BLaER1 (cell line): Measurements from ENCODE around the gene TMC1.
"Not testable (repeated sequence)": the region's sequence is repeated elsewhere in the genome, so short reads cannot be mapped to it uniquely, and the experiment has no call there.

ENCODE experiments used
- H3K27ac ChIP-seq: shearing (Covaris generic); formaldehyde crosslinking; 2 replicates; pipeline ENCODE4 v1.8.1; 2022
- H3K27me3 ChIP-seq: shearing (Covaris generic); formaldehyde crosslinking; 2 replicates; pipeline ENCODE4 v1.8.1; 2022
- H3K36me3 ChIP-seq: shearing (Covaris generic); formaldehyde crosslinking; 2 replicates; pipeline ENCODE4 v1.8.1; 2022
- H3K4me1 ChIP-seq: shearing (Covaris generic); formaldehyde crosslinking; 2 replicates; pipeline ENCODE4 v1.8.1; 2022
- H3K4me2 ChIP-seq: shearing (Covaris generic); formaldehyde crosslinking; 2 replicates; pipeline ENCODE4 v1.8.1; 2022
- H3K4me3 ChIP-seq: shearing (Covaris generic); formaldehyde crosslinking; 2 replicates; pipeline ENCODE4 v1.8.1; 2022
- H3K9ac ChIP-seq: shearing (Covaris generic); formaldehyde crosslinking; 2 replicates; pipeline ENCODE4 v1.8.1; 2022
- H3K9me3 ChIP-seq: shearing (Covaris generic); formaldehyde crosslinking; 2 replicates; pipeline ENCODE4 v1.8.1; 2022
- H4K20me1 ChIP-seq: shearing (Covaris generic); formaldehyde crosslinking; 2 replicates; pipeline ENCODE4 v1.8.1; 2022
- Cebpa-rat ChIP-seq: shearing (Covaris generic); IDR thresholded peaks from 2 replicates; pipeline ENCODE4 v1.8.1; 2022

The TMC1 gene

GRCh38 chr9:72521416-72521815 is at the start of gene TMC1:
Gene TMC1, plus strand, starts transcription at chr9:72521608. Its CDS starts 127,041 bp downstream, at chr9:72648649.
- H3K4me2 ChIP-seq, H3K27ac ChIP-seq, H3K27me3 ChIP-seq, H3K36me3 ChIP-seq, H3K9me3 ChIP-seq, H3K4me1 ChIP-seq, H3K9ac ChIP-seq, H4K20me1 ChIP-seq, H3K4me3 ChIP-seq: not testable (repeated sequence)

- 0 out of 2 replicates have a peak, but pooled peaks cover 8% of the 10 kb centered on the region for H3K4me1 ChIP-seq
- TF ChIP-seq Cebpa-rat: no peak
- no peak overlapping the region for H3K4me2 ChIP-seq
- no peaks in the 10 kb centered on the region for H3K9me3 ChIP-seq
- no peaks in the 10 kb centered on the region for H3K27me3 ChIP-seq
- H3K36me3 ChIP-seq: no peaks in the 10 kb centered on the region
- no peaks in the 10 kb centered on the region for H4K20me1 ChIP-seq
- no peak overlapping the region for H3K4me3 ChIP-seq
- H3K27ac ChIP-seq: no peak overlapping the region
- no peak overlapping the region for H3K9ac ChIP-seq
Observed at GRCh38 chr9:72473474-72474261, 47.7 kb upstream of the TMC1 start.

- H3K9me3 ChIP-seq: no peaks in the 10 kb centered on the region
- H3K4me2 ChIP-seq: no peak overlapping the region
- TF ChIP-seq Cebpa-rat: no peak
- no peak overlapping the region for H3K27ac ChIP-seq
- 0 out of 2 replicates have a peak, but pooled peaks cover 11% of the 10 kb centered on the region for H3K4me1 ChIP-seq
- H3K36me3 ChIP-seq: no peaks in the 10 kb centered on the region
- no peak overlapping the region for H3K4me3 ChIP-seq
- no peak overlapping the region for H3K9ac ChIP-seq
- no peaks in the 10 kb centered on the region for H3K27me3 ChIP-seq
- H4K20me1 ChIP-seq: no peaks in the 10 kb centered on the region
Observed at GRCh38 chr9:72474676-72475075, 46.7 kb upstream of the TMC1 start.

- TF ChIP-seq Cebpa-rat: no peak
- no peaks in the 10 kb centered on the region for H4K20me1 ChIP-seq
Observed at GRCh38 chr9:72476100-72476499, 45.3 kb upstream of the TMC1 start.

GRCh38 chr9:72476617-72477437 is 44.6 kb upstream of the TMC1 start:
- 0 out of 2 replicates have a peak, but pooled peaks cover 11% of the 10 kb centered on the region for H3K4me1 ChIP-seq
- H3K27ac ChIP-seq: no peak overlapping the region
- no peaks in the 10 kb centered on the region for H4K20me1 ChIP-seq
- H3K27me3 ChIP-seq: no peaks in the 10 kb centered on the region
- H3K4me3 ChIP-seq: no peak overlapping the region
- peaks cover 3% of the 10 kb centered on the region; the same call in 1 of the 2 replicates for H3K9me3 ChIP-seq
- no peak overlapping the region for H3K9ac ChIP-seq
- no peaks in the 10 kb centered on the region for H3K36me3 ChIP-seq
- no peak for TF ChIP-seq Cebpa-rat
- no peak overlapping the region for H3K4me2 ChIP-seq

More at GRCh38 chr9:72476100-72476499, 45.3 kb upstream of the TMC1 start:
- Histone ChIP-seq H3K4me1 (0 out of 2 replicates have a peak, but pooled peaks cover 11% of the 10 kb centered on the region), H3K27me3 (no peaks in the 10 kb centered on the region), H3K9ac (no peak overlapping the region), H3K36me3 (no peaks in the 10 kb centered on the region), H3K4me2 (no peak overlapping the region), H3K4me3 (no peak overlapping the region), H3K27ac (no peak overlapping the region), H3K9me3 (peaks cover 3% of the 10 kb centered on the region; the same call in 1 of the 2 replicates)

GRCh38 chr9:72477930-72478518 is 43.4 kb upstream of the TMC1 start:
- Histone ChIP-seq H3K4me3 (no peak overlapping the region), H3K27ac (no peak overlapping the region), H3K36me3 (no peaks in the 10 kb centered on the region), H3K27me3 (no peaks in the 10 kb centered on the region), H3K4me2 (no peak overlapping the region), H3K9me3 (peaks cover 3% of the 10 kb centered on the region; the same call in 1 of the 2 replicates), H3K9ac (no peak overlapping the region), H4K20me1 (no peaks in the 10 kb centered on the region), H3K4me1 (0 out of 2 replicates have a peak, but pooled peaks cover 11% of the 10 kb centered on the region)
- no peak for TF ChIP-seq Cebpa-rat

- Histone ChIP-seq H3K27ac (no peak overlapping the region), H3K9ac (no peak overlapping the region), H3K36me3 (no peaks in the 10 kb centered on the region), H4K20me1 (no peaks in the 10 kb centered on the region), H3K4me3 (no peak overlapping the region), H3K27me3 (no peaks in the 10 kb centered on the region), H3K9me3 (peaks cover 3% of the 10 kb centered on the region; the same call in 1 of the 2 replicates), H3K4me2 (no peak overlapping the region), H3K4me1 (0 out of 2 replicates have a peak, but pooled peaks cover 11% of the 10 kb centered on the region)
- TF ChIP-seq Cebpa-rat: no peak
Observed at GRCh38 chr9:72478966-72479365, 42.4 kb upstream of the TMC1 start.

GRCh38 chr9:72480261-72480660 is 41.1 kb upstream of the TMC1 start:
- H3K4me2 ChIP-seq: not testable (repeated sequence)

GRCh38 chr9:72480921-72481320 is 40.5 kb upstream of the TMC1 start:
- Histone ChIP-seq H3K9me3 (peaks cover 3% of the 10 kb centered on the region; the same call in 1 of the 2 replicates), H3K36me3 (no peaks in the 10 kb centered on the region), H4K20me1 (no peaks in the 10 kb centered on the region), H3K27ac (no peak overlapping the region), H3K9ac (no peak overlapping the region), H3K27me3 (no peaks in the 10 kb centered on the region), H3K4me1 (0 out of 2 replicates have a peak, but pooled peaks cover 11% of the 10 kb centered on the region), H3K4me2 (no peak overlapping the region), H3K4me3 (no peak overlapping the region)
- no peak for TF ChIP-seq Cebpa-rat

More at GRCh38 chr9:72480261-72480660, 41.1 kb upstream of the TMC1 start:
- H3K27me3 ChIP-seq, H3K27ac ChIP-seq, H3K36me3 ChIP-seq, H3K9me3 ChIP-seq, H3K4me3 ChIP-seq, H3K9ac ChIP-seq, H4K20me1 ChIP-seq: not testable (repeated sequence)
- 0 out of 2 replicates have a peak, but pooled peaks cover 11% of the 10 kb centered on the region for H3K4me1 ChIP-seq
